Hair follicle dermal papilla cell (primary cell): ENCODE measurements around the gene OR5H1. TPM values are rescaled to one million over a fixed set of nuclear protein-coding genes. Genes with fewer than 3 reads are reported as not detected.

Experiments used
- total RNA-seq: library from RNA; depleted of rRNA; stranded (reverse); fragments of >200 nt; gene quantifications from 2 replicates; pipeline ENCODE4 v1.2.3, GENCODE V29; 2012

The OR5H1 gene
- total RNA-seq = not detected in 2 replicates

DNA sequence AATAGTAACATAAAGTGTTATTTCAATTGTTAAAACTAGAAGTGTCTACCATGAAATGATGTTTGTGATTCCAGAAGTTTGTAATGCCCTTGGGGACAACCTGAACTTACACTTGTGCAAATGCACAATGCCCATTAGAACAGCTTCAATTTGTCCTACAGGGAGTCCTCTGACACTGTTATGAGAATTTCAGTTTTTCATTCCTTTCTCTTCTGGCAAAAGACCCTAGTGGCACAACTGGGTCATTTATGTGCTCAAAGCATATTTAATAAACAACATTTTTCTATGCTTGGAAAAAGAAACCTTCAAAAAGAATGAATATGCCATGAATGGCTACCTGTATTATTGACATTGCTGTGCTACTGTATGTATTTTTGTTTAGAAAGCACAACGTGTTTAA, at the start of gene OR5H1:
Gene OR5H1 (plus strand): TSS at position 301 of the 400 bp plus-strand sequence. CDS start 1,977 bp downstream, outside the sequence.

DNA sequence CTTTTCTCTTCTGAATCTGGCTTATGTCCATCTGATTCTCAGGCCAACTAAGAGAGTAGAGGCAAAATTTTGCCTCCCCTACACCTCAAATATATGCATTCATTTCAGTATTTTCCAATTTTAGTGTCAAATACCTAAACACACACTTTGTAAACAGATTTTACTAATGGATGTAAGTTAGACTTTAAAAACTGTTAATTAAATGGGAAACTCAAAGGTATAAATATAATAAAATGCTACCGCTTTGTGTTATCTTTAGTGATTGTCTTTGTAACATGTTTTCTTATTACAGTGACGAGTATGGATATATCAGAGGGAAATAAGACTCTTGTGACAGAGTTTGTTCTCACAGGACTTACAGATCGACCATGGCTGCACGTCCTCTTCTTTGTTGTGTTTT, 43.6 kb upstream of the OR5H1 start, which contains the start of gene OR5AC2:
Gene OR5AC2 (plus strand): TSS at position 301 of the 400 bp plus-strand sequence. CDS start 0 bp downstream, at position 301.

DNA sequence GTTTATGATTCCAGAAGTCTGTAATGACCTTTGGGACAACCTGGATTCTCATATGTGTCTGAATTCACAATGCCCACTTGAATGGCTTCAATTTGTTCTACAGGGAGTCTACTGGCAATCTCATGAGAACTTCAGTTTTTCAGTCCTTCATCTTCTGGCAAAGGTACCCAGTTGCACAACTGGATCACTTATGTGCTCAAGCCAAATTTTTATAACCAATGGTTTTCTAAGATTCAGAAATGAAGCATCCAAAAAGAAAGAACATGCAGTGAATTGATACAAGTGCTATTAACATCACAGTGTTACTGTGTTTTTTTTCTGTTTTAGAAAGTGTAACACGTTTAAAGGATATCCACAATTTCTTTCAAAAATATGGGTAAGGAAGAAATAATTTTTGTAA, 16.7 kb downstream of the OR5H1 start, which contains the start of gene OR5H14:
Gene OR5H14 (plus strand): TSS at position 301 of the 400 bp plus-strand sequence. CDS start 1,907 bp downstream, outside the sequence.

DNA sequence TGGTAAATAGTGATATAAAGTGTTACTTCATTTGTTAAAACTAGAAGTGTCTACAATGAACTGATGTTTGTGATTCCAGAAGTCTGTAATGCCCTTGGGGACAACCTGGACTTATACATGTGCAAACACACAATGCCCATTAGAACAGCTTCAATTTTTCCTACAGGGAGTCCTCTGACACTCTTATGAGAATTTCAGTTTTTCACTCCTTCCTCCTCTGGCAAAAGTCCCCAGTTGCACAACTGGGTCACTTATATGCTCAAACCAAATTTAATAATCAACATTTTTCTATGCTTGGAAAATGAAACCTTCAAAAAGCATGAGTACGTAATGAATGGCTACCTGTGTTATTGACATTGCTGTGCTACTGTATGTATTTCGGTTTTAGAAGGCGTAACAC, 35.9 kb downstream of the OR5H1 start, which contains the start of gene OR5H15:
Gene OR5H15 (plus strand): TSS at position 301 of the 400 bp plus-strand sequence. CDS start 2,004 bp downstream, outside the sequence.

Other genes with a start within 250 kb of the OR5H1 start
- 31.9 and 33.9 TPM in 2 replicates for gene RIOX2, start 158.3 kb upstream of the OR5H1 start, total RNA-seq
- not detected in 2 replicates for gene GABRR3, start 95.4 kb upstream of the OR5H1 start, total RNA-seq
- not detected in 2 replicates for gene OR5AC2, start 43.5 kb upstream of the OR5H1 start, total RNA-seq
- not detected in 2 replicates for gene OR5H14, start 16.8 kb downstream of the OR5H1 start, total RNA-seq
- gene OR5H15, start 36.0 kb downstream of the OR5H1 start, total RNA-seq = not detected in 2 replicates
- gene OR5H6, start 133.5 kb downstream of the OR5H1 start, total RNA-seq = not detected in 2 replicates
- gene OR5H2, start 151.8 kb downstream of the OR5H1 start, total RNA-seq = not detected in 2 replicates
- gene OR5K4, start 223.1 kb downstream of the OR5H1 start, total RNA-seq = not detected in 2 replicates